Glutamatergic neuron (in vitro differentiated cells): Measurements from ENCODE around the gene CREG2. TPM values are rescaled to one million over a fixed set of nuclear protein-coding genes. Genes with fewer than 3 reads are reported as not detected.

Experiments
- DNase-seq: peaks from one replicate; pipeline ENCODE4 v3.0.0; 2022
- H3K27ac Mint-ChIP-seq: one replicate; pipeline ENCODE4 v1.8.0; 2020; ENCODE audit warnings: mild to moderate bottlenecking, mixed read lengths, inconsistent platforms; ENCODE audit not compliant: unreplicated experiment
- H3K27me3 Mint-ChIP-seq: one replicate; pipeline ENCODE4 v1.8.0; 2020; ENCODE audit warnings: mild to moderate bottlenecking, moderate library complexity, mixed read lengths, inconsistent platforms; ENCODE audit not compliant: unreplicated experiment
- H3K36me3 Mint-ChIP-seq: one replicate; pipeline ENCODE4 v1.8.0; 2020; ENCODE audit warnings: mild to moderate bottlenecking, mixed read lengths, inconsistent platforms; ENCODE audit not compliant: unreplicated experiment
- H3K4me1 Mint-ChIP-seq: one replicate; pipeline ENCODE4 v1.8.0; 2020; ENCODE audit warnings: mild to moderate bottlenecking, low read depth, mixed read lengths, inconsistent platforms; ENCODE audit not compliant: unreplicated experiment
- H3K4me3 Mint-ChIP-seq: one replicate; pipeline ENCODE4 v1.8.0; 2020; ENCODE audit warnings: mild to moderate bottlenecking, mixed read lengths, inconsistent platforms; ENCODE audit not compliant: unreplicated experiment
- H3K9me3 Mint-ChIP-seq: one replicate; pipeline ENCODE4 v1.8.0; 2020; ENCODE audit warnings: mild to moderate bottlenecking, moderate library complexity, mixed read lengths, inconsistent platforms; ENCODE audit not compliant: unreplicated experiment
- total RNA-seq: library from RNA; stranded (reverse); fragmentation: NEBNext Ultra II Directional; extraction: Animal tissue kit (Norgen Biotek cat#: 25700); gene quantifications from one replicate; pipeline ENCODE4 v1.2.1, GENCODE V29; 2021; ENCODE audit not compliant: unreplicated experiment
- TF ChIP-seq, protein P1 (sequence below): fragments of 200-600 bp; sonication (generic); IDR thresholded peaks from one replicate; pipeline ENCODE4 v1.5.0; 2021; ENCODE audit not compliant: partially characterized antibody, unreplicated experiment

CREG2 gene
- total RNA-seq, 1 donor from 2014 or later = 1.3 TPM

DNA sequence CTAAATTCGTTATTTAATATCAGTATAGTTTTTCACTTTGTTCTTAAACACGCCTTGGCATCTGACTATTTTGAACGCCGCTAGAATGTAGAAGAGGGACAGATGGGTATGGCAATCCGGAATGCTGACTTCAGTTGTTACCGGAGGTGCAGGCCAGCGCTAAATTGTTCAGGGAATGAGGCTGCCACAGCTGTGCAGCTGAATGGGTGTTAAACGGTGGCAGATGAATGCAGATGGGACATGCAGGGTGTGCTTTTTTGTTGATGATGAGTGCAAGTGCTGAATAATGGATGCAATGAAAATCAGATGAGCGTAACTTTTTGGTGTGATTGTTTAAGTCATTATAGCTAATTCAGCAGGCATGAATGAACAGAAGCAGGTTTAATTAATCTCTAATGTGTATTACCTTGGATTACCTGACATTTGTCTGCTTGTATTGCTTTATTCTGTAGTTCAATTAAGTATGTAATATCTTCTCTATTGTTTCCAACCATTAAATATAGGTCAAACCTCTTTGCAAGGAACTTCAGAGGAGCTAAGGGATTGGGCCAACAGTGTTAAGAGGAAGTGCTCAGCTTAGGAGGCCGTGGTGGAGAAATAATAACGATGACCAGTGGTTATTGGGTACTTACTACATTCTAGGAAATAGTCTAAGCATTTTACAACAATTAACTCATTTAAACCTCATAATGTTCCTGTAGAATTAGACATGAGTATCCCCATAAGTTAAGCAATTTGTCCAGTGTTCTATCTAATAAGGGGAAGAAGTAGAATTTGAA is 11.9 kb upstream of the CREG2 start:
- Mint-ChIP-seq H3K4me1 (peaks cover 34% of the 10 kb centered on the region), H3K36me3 (no peaks in the 10 kb centered on the region), H3K27me3 (peaks cover 7% of the 10 kb centered on the region), H3K27ac (peak overlapping the region; percentile 84), H3K9me3 (peaks cover 10% of the 10 kb centered on the region), H3K4me3 (peak overlapping the region; percentile 67)
- peak; percentile 67 for DNase-seq
- TF ChIP-seq, protein P1, sequence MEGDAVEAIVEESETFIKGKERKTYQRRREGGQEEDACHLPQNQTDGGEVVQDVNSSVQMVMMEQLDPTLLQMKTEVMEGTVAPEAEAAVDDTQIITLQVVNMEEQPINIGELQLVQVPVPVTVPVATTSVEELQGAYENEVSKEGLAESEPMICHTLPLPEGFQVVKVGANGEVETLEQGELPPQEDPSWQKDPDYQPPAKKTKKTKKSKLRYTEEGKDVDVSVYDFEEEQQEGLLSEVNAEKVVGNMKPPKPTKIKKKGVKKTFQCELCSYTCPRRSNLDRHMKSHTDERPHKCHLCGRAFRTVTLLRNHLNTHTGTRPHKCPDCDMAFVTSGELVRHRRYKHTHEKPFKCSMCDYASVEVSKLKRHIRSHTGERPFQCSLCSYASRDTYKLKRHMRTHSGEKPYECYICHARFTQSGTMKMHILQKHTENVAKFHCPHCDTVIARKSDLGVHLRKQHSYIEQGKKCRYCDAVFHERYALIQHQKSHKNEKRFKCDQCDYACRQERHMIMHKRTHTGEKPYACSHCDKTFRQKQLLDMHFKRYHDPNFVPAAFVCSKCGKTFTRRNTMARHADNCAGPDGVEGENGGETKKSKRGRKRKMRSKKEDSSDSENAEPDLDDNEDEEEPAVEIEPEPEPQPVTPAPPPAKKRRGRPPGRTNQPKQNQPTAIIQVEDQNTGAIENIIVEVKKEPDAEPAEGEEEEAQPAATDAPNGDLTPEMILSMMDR = no peak

DNA sequence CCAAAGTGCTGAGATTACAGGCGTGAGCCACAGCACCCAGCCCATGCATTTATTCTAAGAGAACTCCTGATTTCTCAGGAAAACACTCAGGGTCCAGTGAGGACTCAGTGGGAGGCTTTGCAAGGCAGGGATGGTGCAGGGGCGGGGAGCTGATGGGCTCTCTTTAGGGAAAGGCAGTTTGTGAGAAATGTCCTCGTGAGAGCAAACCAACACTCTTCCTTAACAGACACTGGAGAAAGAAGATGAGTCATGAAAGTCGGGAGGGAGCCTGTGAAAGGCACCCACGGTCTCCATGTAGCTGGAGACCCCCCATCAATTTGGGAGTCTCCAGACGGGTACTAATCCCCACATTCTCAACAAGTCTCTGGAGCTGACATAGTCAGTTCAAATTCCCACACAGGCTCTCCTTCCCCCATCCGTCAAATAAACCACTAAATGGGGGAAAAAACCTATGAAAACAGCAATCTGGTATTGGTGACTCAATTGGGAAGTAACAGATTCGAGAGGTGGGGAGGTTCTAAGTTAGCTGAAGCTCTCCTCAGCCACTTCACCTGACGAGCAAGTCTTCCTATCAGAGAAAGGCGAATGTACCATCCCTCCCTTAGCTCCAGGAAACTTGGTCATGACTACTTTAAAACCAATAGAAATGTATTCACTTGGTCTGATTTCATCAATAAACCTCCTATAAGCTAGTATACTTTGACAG is 11.0 kb upstream of the CREG2 start:
- H3K4me3 Mint-ChIP-seq = no peak overlapping the region
- H3K9me3 Mint-ChIP-seq = peaks cover 10% of the 10 kb centered on the region
- no peak for DNase-seq
- no peaks in the 10 kb centered on the region for H3K36me3 Mint-ChIP-seq
- peaks cover 7% of the 10 kb centered on the region for H3K27me3 Mint-ChIP-seq
- TF ChIP-seq, protein P1 = no peak
- H3K27ac Mint-ChIP-seq = no peak overlapping the region
- H3K4me1 Mint-ChIP-seq = peaks cover 34% of the 10 kb centered on the region

DNA sequence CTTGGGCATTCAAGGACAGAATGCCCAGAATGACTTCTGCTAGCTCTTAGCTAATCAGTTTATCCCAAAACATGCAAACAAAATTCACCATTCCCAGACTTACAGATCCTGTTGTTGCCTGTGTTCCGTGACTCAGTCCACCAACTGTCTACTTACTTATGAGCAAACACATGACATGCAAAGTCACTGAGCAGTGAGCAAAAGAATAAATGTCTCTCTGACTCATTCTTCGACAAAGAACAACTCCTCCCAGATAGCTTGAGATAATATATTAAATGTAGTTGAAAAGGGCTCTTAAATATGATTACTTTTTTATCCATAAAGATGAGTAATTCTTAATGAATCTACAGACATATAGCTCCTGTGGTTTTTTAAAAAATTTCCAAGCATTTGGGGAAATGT is 9.0 kb upstream of the CREG2 start:
- Mint-ChIP-seq H3K27me3 (peaks cover 6% of the 10 kb centered on the region), H3K36me3 (no peaks in the 10 kb centered on the region), H3K27ac (no peak overlapping the region), H3K4me3 (no peak overlapping the region), H3K9me3 (peaks cover 8% of the 10 kb centered on the region), H3K4me1 (peaks cover 34% of the 10 kb centered on the region)
- DNase-seq = no peak
- TF ChIP-seq, protein P1 = no peak

DNA sequence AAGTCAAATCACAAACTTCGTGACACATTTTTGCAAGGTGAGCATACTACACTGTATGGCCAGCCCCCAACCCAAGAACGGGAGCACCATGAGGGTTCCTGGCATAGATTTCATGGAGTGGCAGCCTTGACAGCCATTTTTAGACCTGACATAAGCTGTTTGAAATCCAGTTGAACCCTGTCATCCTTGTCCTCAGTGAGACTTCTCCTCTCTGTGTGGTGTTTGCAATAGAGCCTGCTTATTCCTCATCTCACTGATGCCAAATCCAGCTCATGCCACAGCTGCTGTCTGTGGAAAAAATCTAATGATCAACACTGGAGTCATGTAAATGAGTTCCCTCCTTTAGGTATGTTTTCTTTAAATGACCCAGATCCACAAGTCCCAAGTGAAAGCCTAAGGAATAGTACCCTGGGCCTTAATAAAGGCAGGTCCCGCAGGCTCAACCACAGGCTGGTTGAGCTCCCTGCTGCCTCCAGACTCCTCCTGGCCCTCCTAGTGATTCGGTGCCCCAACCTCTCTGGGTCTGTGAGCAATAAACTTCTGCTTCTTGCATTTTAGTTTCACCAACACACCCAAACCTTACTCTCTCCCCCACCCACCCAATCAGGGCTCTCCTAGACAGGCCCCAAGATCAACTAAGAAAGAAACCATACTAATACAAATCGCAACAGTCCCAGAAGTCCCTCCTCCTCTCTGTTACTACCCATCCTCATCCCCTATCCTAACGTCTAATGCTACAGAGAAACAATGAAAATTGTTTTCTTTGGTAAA is 8.4 kb upstream of the CREG2 start:
- Mint-ChIP-seq H3K27ac (no peak overlapping the region), H3K4me3 (no peak overlapping the region), H3K4me1 (peaks cover 34% of the 10 kb centered on the region), H3K36me3 (no peaks in the 10 kb centered on the region), H3K27me3 (peaks cover 6% of the 10 kb centered on the region), H3K9me3 (peaks cover 8% of the 10 kb centered on the region)
- TF ChIP-seq, protein P1 = no peak
- no peak for DNase-seq
